GM12892 (cell line): ENCODE results near the gene THAP4.

Experiments
- POLR2A ChIP-seq: IDR thresholded peaks from 2 replicates; pipeline ENCODE4 v1.6.1; 2011; ENCODE audit warnings: low read depth, low read length, control low read depth
- POLR2AphosphoS5 ChIP-seq: IDR thresholded peaks from 2 replicates; pipeline ENCODE4 v1.6.1; 2011; ENCODE audit warnings: low read depth, low read length, control low read depth

GRCh38 chr2:241608881-241609280 lies 28.1 kb downstream of the THAP4 start:
- no peak for TF ChIP-seq POLR2AphosphoS5
- no peak for TF ChIP-seq POLR2A
